Sigmoid colon (tissue), 7 donors: ENCODE measurements around the gene PSMD13. TPM values are rescaled to one million over a fixed set of nuclear protein-coding genes. Genes with fewer than 3 reads are reported as not detected.
"Not testable (repeated sequence)": the region's sequence is repeated elsewhere in the genome, so short reads cannot be mapped to it uniquely, and the experiment has no call there.

Source experiments
- DNase-seq: peaks from one replicate; pipeline ENCODE4 v3.0.0-alpha.2; 2019
- H3K27ac ChIP-seq, 4 donors: fragments of 200-600 bp; sonication (generic); one replicate each; pipeline ENCODE4 v1.5.1; 2016 to 2019; ENCODE audit warnings: mild to moderate bottlenecking in 1 of 4
- H3K27me3 ChIP-seq, 3 donors: fragments of 200-600 bp; sonication (generic); one replicate each; pipeline ENCODE4 v1.5.1; 2019; ENCODE audit warnings: mild to moderate bottlenecking in 1 of 3
- H3K36me3 ChIP-seq, 4 donors: fragments of 200-600 bp; sonication (generic); one replicate each; pipeline ENCODE4 v1.5.1; 2016 to 2019
- H3K4me1 ChIP-seq, 4 donors: fragments of 200-600 bp; sonication (generic); one replicate each; pipeline ENCODE4 v1.5.1; 2017 to 2019
- H3K4me3 ChIP-seq, 4 donors: fragments of 200-600 bp; sonication (generic); one replicate each; pipeline ENCODE4 v1.5.1; 2017 to 2019; ENCODE audit warnings: mild to moderate bottlenecking in 2 of 4, moderate library complexity in 1 of 4
- H3K9me3 ChIP-seq, 4 donors: fragments of 200-600 bp in 3 of 4; sonication (generic) in 3 of 4; one replicate each; pipeline versions ENCODE4 v1.5.1 to v1.6.1; 2013 to 2019
- EP300 ChIP-seq, 4 donors: sonication (generic); formaldehyde crosslinking; IDR thresholded peaks; one replicate each; pipeline ENCODE4 v1.6.1; 2017; ENCODE audit warnings: antibody characterized with exemption in 4 of 4
- POLR2A ChIP-seq, 2 donors: fragments of 450-650 bp; IDR thresholded peaks; one replicate each; pipeline ENCODE4 v1.6.1; 2016; ENCODE audit warnings: antibody characterized with exemption in 2 of 2, mild to moderate bottlenecking in 2 of 2, moderate library complexity in 2 of 2
- POLR2AphosphoS5 ChIP-seq, 4 donors: sonication (generic); formaldehyde crosslinking; IDR thresholded peaks; one replicate each; pipeline ENCODE4 v1.6.1; 2017; ENCODE audit warnings: antibody characterized with exemption in 4 of 4
- WGBS, 2 donors: extraction: QIAGEN DNeasy Blood & Tissue Kit; methylation state at CpG; one replicate each; pipeline ENCODE4 v1.1.7; 2013; 5-methylcytosine and 5-hydroxymethylcytosine counted together
- intact Hi-C: fragments of 100-400 bp; cut with DNase I; formaldehyde crosslinking; loops from one replicate; pipeline ENCODE4 v1.15.1; 2023
- polyA plus RNA-seq, 3 donors: library from polyadenylated mRNA; stranded (reverse); fragments of 200-250 nt; gene quantifications; one replicate each; pipeline ENCODE4 v1.2.3, GENCODE V29; 2013
- total RNA-seq, 4 donors: library from RNA; depleted of rRNA; stranded (reverse); fragments of >200 nt; gene quantifications; one replicate each; pipeline ENCODE4 v1.1.0, GENCODE V29; 2016
- TF ChIP-seq, protein P1 (sequence below), 4 experiments: fragments of 450-650 bp in 3 of 4; fragments of 200-600 bp in 1 of 4; IDR thresholded peaks; one replicate each; pipeline ENCODE4 v1.5.1; 2016 to 2019; ENCODE audit warnings: antibody characterized with exemption in 4 of 4, mild to moderate bottlenecking in 3 of 4, moderate library complexity in 2 of 4
- donor health status: healthy with polysubstance abuse.
- donor health status: Bipolar disorder and iron deficiency.
- donor health status: healthy.

PSMD13 gene
- total and polyA plus RNA-seq, 7 donors, result 86.2 to 180 (median 111) TPM

DNA sequence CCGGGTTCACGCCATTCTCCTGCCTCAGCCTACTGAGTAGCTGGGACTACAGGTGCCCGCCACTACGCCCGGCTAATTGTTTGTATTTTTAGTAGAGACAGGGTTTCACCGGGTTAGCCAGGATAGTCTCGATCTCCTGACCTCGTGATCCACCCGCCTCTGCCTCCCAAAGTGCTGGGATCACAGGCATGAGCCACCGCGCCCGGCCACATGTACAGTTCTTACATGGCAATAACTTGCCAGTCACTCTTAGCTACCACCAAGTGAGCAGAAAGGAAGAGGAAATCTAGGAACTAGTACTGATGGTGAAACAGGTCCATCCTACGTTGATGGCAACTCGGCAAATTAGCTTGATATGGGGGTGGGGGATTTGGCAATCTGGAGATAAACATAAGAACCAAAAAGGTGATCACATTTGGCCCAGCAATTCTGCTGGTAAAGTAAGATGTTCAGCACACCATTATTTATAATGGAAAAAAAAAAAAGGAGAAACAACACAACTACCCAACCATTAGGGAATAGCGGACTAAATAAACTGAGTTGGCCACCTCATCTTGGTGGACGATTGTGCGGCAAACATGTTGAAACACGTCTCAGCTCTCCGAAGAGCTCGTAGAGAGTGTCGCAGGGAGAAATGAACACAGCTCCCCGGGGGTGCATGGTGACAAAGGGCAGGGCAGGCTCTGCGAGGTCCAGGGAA, 46.8 kb downstream of the PSMD13 start:
- Histone ChIP-seq H3K27ac (no peak overlapping the region), H3K27me3 (peaks cover 43 to 90% (median 65%) of the 10 kb centered on the region in 3 donors), H3K4me1 (peaks cover 0 to 40% (median 33%) of the 10 kb centered on the region in 4 donors), H3K36me3 (no peaks in the 10 kb centered on the region), H3K4me3 (no peak overlapping the region), H3K9me3 (no peaks in the 10 kb centered on the region)
- TF ChIP-seq, protein P1, sequence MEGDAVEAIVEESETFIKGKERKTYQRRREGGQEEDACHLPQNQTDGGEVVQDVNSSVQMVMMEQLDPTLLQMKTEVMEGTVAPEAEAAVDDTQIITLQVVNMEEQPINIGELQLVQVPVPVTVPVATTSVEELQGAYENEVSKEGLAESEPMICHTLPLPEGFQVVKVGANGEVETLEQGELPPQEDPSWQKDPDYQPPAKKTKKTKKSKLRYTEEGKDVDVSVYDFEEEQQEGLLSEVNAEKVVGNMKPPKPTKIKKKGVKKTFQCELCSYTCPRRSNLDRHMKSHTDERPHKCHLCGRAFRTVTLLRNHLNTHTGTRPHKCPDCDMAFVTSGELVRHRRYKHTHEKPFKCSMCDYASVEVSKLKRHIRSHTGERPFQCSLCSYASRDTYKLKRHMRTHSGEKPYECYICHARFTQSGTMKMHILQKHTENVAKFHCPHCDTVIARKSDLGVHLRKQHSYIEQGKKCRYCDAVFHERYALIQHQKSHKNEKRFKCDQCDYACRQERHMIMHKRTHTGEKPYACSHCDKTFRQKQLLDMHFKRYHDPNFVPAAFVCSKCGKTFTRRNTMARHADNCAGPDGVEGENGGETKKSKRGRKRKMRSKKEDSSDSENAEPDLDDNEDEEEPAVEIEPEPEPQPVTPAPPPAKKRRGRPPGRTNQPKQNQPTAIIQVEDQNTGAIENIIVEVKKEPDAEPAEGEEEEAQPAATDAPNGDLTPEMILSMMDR (IDR thresholded peaks at IDR 0.05), result no peak
- TF ChIP-seq EP300 (IDR thresholded peaks at IDR 0.05) (no peak), POLR2AphosphoS5 (IDR thresholded peaks at IDR 0.05) (no peak), POLR2A (IDR thresholded peaks at IDR 0.05) (no peak)
- DNase-seq, result no peak
- intact Hi-C loops, result no loop called here
- 87 to 88% methylated on average over 23 of the region's 23 CpGs for WGBS, 2 donors

DNA sequence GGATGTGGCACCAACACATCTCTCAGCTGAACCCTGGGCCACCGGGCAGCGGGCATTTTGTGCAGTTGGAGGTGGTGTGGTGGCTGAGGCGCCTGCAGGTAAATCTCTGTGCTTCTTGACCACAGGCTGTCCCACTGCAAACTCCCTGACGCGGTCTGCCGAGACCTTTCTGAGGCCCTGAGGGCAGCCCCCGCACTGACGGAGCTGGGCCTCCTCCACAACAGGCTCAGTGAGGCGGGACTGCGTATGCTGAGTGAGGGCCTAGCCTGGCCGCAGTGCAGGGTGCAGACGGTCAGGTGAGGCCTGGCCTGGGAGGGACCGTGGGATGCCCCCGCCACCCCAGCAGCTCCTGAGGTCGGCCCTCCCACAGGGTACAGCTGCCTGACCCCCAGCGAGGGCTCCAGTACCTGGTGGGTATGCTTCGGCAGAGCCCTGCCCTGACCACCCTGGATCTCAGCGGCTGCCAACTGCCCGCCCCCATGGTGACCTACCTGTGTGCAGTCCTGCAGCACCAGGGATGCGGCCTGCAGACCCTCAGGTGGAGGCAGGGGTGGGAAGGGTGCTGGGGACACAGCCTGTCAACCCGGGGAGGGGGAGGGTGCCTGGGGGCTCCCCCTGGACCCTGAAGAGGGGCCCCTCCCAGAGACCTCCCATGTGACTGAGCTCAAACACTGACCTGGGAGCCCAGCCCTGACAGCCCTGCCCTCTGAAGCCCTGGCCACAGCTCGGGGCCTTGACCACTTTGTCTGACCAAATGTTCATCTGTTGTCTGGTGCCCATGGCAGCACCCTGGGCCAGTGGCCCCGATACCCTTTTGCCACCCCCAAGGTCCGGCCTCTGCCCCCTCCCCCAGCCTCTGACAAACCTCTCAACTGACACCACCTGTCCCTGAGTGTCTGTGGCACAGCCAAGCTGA, 47.6 kb downstream of the PSMD13 start:
- peaks cover 34 to 83% (median 57%) of the 10 kb centered on the region in 3 donors for H3K27me3 ChIP-seq
- 89 to 90% methylated on average over 24 of the region's 24 CpGs for WGBS, 2 donors
- TF ChIP-seq, protein P1 (IDR thresholded peaks at IDR 0.05), result no peak
- TF ChIP-seq EP300 (IDR thresholded peaks at IDR 0.05) (no peak), POLR2A (IDR thresholded peaks at IDR 0.05) (no peak), POLR2AphosphoS5 (IDR thresholded peaks at IDR 0.05) (no peak)

DNA sequence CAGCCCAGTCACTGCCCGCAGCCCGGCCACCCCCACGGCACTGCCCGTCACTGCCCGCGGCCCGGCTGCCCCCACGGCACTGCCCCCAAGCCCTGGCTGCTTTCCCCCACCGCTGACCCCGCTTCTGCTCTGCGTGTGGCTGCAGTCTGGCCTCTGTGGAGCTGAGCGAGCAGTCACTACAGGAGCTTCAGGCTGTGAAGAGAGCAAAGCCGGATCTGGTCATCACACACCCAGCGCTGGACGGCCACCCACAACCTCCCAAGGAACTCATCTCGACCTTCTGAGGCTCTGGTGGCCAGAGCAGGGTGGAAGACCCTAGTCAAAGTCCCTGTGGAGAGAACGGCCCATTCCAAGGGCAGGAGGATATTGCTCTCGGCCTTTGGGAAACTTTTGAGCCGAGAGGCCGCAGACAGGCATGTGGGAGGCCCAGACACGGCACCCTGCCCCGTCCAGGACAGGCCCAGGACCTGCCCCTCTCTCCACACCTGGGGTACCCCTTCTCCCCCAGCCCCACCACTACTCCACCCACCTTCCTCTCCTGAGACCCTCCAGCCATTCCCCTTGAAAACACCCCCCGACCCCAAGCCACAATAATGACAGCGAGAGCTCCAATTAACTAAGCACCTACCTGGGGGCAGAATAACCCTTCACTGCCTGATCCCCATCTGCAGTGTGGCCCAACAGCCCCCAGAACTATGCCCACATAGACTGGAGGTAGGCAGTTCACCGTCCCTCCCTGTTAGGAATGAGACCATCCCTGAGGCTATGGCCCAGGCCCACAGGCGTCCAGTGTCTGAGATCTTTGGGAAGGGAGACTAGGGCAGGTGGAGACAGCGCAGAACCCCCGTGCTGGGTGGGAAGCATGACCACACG, 48.5 kb downstream of the PSMD13 start:
- TF ChIP-seq POLR2A (IDR thresholded peaks at IDR 0.05) (no peak), EP300 (IDR thresholded peaks at IDR 0.05) (no peak), POLR2AphosphoS5 (IDR thresholded peaks at IDR 0.05) (no peak)
- TF ChIP-seq, protein P1 (IDR thresholded peaks at IDR 0.05), result no peak
- no peaks in the 10 kb centered on the region for H3K9me3 ChIP-seq
- H3K27me3 ChIP-seq, result peaks cover 26 to 74% (median 48%) of the 10 kb centered on the region in 3 donors
- peaks cover 0 to 35% (median 29%) of the 10 kb centered on the region in 4 donors for H3K4me1 ChIP-seq
- H3K27ac ChIP-seq, result no peak overlapping the region
- intact Hi-C loops, result loop anchor here (5.0 kb wide), 3 partner anchors 33 to 167 kb away; partner anchors contain the start of gene PTDSS2
- no peaks in the 10 kb centered on the region for H3K36me3 ChIP-seq
- peak; percentile 53 for DNase-seq
- WGBS, 2 donors, result 86 to 88% methylated on average over 29 of the region's 29 CpGs
- H3K4me3 ChIP-seq, result no peak overlapping the region

More for the DNA sequence above, 47.6 kb downstream of the PSMD13 start:
- intact Hi-C loops, result loop anchor here (5.0 kb wide), 3 partner anchors 32 to 168 kb away; partner anchors contain the start of gene PTDSS2
- DNase-seq, result peak; percentile 57
- peaks cover 0 to 36% (median 31%) of the 10 kb centered on the region in 4 donors for H3K4me1 ChIP-seq
- no peak overlapping the region for H3K4me3 ChIP-seq
- no peak overlapping the region for H3K27ac ChIP-seq
- H3K9me3 ChIP-seq, result no peaks in the 10 kb centered on the region
- no peaks in the 10 kb centered on the region for H3K36me3 ChIP-seq

DNA sequence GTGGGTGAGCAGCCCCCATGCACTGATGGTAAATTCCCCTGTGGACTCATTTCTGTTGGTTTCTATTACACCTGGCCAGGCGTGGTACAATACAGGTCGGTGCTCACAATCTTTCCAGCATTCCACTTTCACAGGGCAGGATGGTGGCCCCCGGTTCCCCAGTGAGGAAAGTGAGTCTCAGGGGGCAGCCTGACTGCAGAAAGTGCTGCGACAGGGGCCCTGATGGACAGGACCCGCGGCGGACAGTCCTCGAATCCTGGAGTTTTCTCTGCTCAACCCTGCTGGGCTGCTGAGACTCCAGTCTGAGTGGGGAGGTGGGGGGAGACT, 49.1 kb downstream of the PSMD13 start:
- WGBS, 2 donors, result 84 to 90% methylated on average over 8 of the region's 8 CpGs
- H3K27ac ChIP-seq, result no peak overlapping the region
- no peaks in the 10 kb centered on the region for H3K9me3 ChIP-seq
- no peaks in the 10 kb centered on the region for H3K36me3 ChIP-seq
- peaks cover 0 to 30% (median 23%) of the 10 kb centered on the region in 4 donors for H3K4me1 ChIP-seq
- H3K27me3 ChIP-seq, result peaks cover 20 to 68% (median 42%) of the 10 kb centered on the region in 3 donors
- TF ChIP-seq POLR2AphosphoS5 (IDR thresholded peaks at IDR 0.05) (no peak), POLR2A (IDR thresholded peaks at IDR 0.05) (no peak)
- TF ChIP-seq, protein P1 (IDR thresholded peaks at IDR 0.05), result no peak
- no peak overlapping the region for H3K4me3 ChIP-seq
- intact Hi-C loops, result loop anchor here (5.0 kb wide), 3 partner anchors 34 to 166 kb away; partner anchors contain the start of gene PTDSS2
- peak; percentile 40 for DNase-seq

DNA sequence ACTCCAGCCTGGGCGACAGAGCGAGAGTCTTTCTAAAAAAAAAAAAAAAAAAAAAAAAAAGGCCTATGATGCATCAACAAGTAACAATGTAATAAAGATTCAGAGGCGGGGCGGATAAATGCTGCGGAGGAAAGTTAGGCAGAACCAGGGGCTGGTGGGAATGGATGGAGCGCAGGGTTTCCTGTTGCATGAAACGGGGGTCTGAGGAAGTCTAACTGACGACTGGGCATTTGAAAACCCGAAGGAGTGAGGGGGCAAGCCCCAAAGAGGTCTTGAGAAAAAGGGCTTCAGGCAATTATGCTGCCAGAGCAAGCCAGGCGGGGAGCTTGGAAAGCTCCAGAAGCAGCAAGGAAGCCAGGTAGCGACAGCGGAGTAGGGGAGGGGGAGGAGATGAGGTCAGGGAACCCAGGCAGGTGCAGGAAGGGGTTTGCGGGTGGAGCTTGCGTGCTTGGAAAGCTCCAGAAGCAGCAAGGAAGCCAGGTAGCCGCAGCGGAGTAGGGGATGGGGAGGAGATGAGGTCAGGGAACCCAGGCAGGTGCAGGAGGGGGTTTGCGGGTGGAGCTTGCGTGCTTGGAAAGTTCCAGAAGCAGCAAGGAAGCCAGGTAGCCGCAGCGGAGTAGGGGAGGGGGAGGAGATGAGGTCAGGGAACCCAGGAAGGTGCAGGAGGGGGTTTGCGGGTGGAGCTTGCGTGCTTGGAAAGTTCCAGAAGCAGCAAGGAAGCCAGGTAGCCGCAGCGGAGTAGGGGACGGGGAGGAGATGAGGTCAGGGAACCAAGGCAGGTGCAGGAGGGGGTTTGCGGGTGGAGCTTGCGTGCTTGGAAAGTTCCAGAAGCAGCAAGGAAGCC, 50.4 kb downstream of the PSMD13 start:
- peak; percentile 63 for DNase-seq
- intact Hi-C loops, result loop anchor here (5.0 kb wide), 3 partner anchors 35 to 165 kb away; partner anchors contain the start of gene PTDSS2
- H3K9me3 ChIP-seq, H3K4me3 ChIP-seq, H3K27ac ChIP-seq, H3K36me3 ChIP-seq: not testable (repeated sequence)
- Histone ChIP-seq H3K4me1 (peaks cover 0 to 21% (median 17%) of the 10 kb centered on the region in 4 donors), H3K27me3 (peaks cover 6 to 55% (median 29%) of the 10 kb centered on the region in 3 donors)
- WGBS, 2 donors, result 30 to 68% methylated on average over 27 of the region's 27 CpGs
